Uterus (tissue), 2 donors: Measurements from ENCODE around the gene GNB1.
"Not testable (repeated sequence)": the region's sequence is repeated elsewhere in the genome, so short reads cannot be mapped to it uniquely, and the experiment has no call there.

ENCODE experiments used
- POLR2A ChIP-seq, 2 donors: fragments of 450-650 bp; IDR thresholded peaks; one replicate each; pipeline ENCODE4 v1.6.1; 2016; ENCODE audit warnings: antibody characterized with exemption in 2 of 2, mild to moderate bottlenecking in 1 of 2, moderate library complexity in 1 of 2
- TF ChIP-seq, protein P1 (sequence below), 4 experiments: fragments of 200-600 bp in 2 of 4; fragments of 450-650 bp in 2 of 4; sonication (generic) in 2 of 4; IDR thresholded peaks; one replicate each; pipeline ENCODE4 v1.5.1; 2016 to 2019; ENCODE audit warnings: antibody characterized with exemption in 4 of 4, mild to moderate bottlenecking in 2 of 4, moderate library complexity in 1 of 4

DNA sequence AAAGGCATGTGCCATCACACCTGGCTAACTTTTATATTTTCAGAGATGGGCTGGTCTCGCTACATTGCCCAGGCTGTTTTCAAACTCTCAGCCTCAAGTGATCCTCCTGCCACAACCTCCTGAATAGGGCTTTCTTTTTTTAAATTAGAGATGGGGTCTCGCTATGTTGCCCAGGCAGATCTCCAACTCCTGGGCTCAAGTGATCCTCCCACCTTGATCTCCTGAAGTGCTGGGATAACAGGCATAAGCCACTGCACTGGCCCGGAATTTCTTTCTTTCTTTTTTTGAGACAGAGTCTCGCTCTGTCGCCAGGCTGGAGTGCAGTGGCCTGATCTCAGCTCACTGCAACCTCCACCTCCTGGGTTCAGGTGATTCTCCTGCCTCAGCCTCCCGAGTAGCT lies 34.7 kb downstream of the GNB1 start:
- TF ChIP-seq, protein P1, sequence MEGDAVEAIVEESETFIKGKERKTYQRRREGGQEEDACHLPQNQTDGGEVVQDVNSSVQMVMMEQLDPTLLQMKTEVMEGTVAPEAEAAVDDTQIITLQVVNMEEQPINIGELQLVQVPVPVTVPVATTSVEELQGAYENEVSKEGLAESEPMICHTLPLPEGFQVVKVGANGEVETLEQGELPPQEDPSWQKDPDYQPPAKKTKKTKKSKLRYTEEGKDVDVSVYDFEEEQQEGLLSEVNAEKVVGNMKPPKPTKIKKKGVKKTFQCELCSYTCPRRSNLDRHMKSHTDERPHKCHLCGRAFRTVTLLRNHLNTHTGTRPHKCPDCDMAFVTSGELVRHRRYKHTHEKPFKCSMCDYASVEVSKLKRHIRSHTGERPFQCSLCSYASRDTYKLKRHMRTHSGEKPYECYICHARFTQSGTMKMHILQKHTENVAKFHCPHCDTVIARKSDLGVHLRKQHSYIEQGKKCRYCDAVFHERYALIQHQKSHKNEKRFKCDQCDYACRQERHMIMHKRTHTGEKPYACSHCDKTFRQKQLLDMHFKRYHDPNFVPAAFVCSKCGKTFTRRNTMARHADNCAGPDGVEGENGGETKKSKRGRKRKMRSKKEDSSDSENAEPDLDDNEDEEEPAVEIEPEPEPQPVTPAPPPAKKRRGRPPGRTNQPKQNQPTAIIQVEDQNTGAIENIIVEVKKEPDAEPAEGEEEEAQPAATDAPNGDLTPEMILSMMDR (IDR thresholded peaks at IDR 0.05): not testable (repeated sequence)
- TF ChIP-seq POLR2A (IDR thresholded peaks at IDR 0.05): not testable (repeated sequence)
